Transverse colon (tissue), 4 donors: Measurements from ENCODE around the gene TNS3. TPM values are rescaled to one million over a fixed set of nuclear protein-coding genes. Genes with fewer than 3 reads are reported as not detected.

ENCODE experiments used
- DNase-seq: peaks from one replicate; pipeline ENCODE4 v3.0.0-alpha.2; 2019
- H3K27ac ChIP-seq, 4 donors: fragments of 200-600 bp; sonication (generic); 2 replicates each; pipeline ENCODE4 v1.5.1; 2016 to 2018; ENCODE audit warnings: inconsistent platforms in 4 of 4
- H3K27me3 ChIP-seq: fragments of 200-600 bp; sonication (generic); 2 replicates; pipeline ENCODE4 v1.5.1; 2017; ENCODE audit warnings: inconsistent platforms
- H3K36me3 ChIP-seq, 4 donors: fragments of 200-600 bp; sonication (generic); 2 replicates each; pipeline ENCODE4 v1.5.1; 2017 to 2019; ENCODE audit warnings: inconsistent platforms in 4 of 4
- H3K4me1 ChIP-seq, 4 donors: fragments of 200-600 bp; sonication (generic); 2 replicates each; pipeline ENCODE4 v1.5.1; 2017 to 2020; ENCODE audit warnings: inconsistent platforms in 4 of 4
- H3K4me3 ChIP-seq, 4 donors: fragments of 200-600 bp; sonication (generic); 1 replicate in 1 of 4; 2 replicates in 3 of 4; pipeline versions ENCODE4 v1.5.1 to v1.6.1; 2017 to 2019; ENCODE audit warnings: inconsistent platforms in 4 of 4
- H3K9me3 ChIP-seq, 2 donors: fragments of 200-600 bp; sonication (generic); 2 replicates each; pipeline ENCODE4 v1.5.1; 2017 to 2019; ENCODE audit warnings: inconsistent platforms in 2 of 2
- EP300 ChIP-seq: sonication (generic); formaldehyde crosslinking; IDR thresholded peaks from one replicate; pipeline ENCODE4 v1.6.1; 2017; ENCODE audit warnings: antibody characterized with exemption, low read depth
- POLR2A ChIP-seq: fragments of 450-650 bp; IDR thresholded peaks from one replicate; pipeline ENCODE4 v1.6.1; 2016; ENCODE audit warnings: antibody characterized with exemption, mild to moderate bottlenecking, moderate library complexity
- POLR2AphosphoS5 ChIP-seq, 3 donors: sonication (generic); formaldehyde crosslinking; IDR thresholded peaks; one replicate each; pipeline ENCODE4 v1.6.1; 2016; ENCODE audit warnings: antibody characterized with exemption in 3 of 3
- WGBS, 2 donors: methylation state at CpG; one replicate each; pipeline ENCODE4 v1.1.5; 2018; ENCODE audit warnings: low coverage in 1 of 2; 5-methylcytosine and 5-hydroxymethylcytosine counted together
- in situ Hi-C, 4 donors: fragments of 200-750 bp; cut with MboI; loops; one replicate each; pipeline versions ENCODE4 v1.15.0 to v1.15.1; 2017; ENCODE audit warnings: low sequenced_read_pairs in 3 of 4, low pct_ligation_motif_present in 1 of 4, low pct_unique_long_range_greater_than_20kb in 1 of 4
- intact Hi-C: fragments of 100-400 bp; cut with DNase I; formaldehyde crosslinking; loops from one replicate; pipeline ENCODE4 v1.15.1; 2023; ENCODE audit warnings: low total_unique reads
- total RNA-seq, 4 donors: library from RNA; depleted of rRNA; stranded (reverse); fragments of >200 nt; gene quantifications; one replicate each; pipeline ENCODE4 v1.1.0, GENCODE V29; 2016
- TF ChIP-seq, protein P1 (sequence below), 5 experiments: fragments of 200-600 bp in 3 of 5; fragments of 450-650 bp in 2 of 5; sonication (generic) in 3 of 5; IDR thresholded peaks; 1 replicate in 2 of 5; 2 replicates in 3 of 5; pipeline ENCODE4 v1.5.1; 2016 to 2017; ENCODE audit warnings: antibody characterized with exemption in 5 of 5, inconsistent platforms in 3 of 5, mild to moderate bottlenecking in 2 of 5, moderate library complexity in 1 of 5

Gene TNS3
- total RNA-seq, 4 donors from 2014 or later: 58.5 to 104 (median 72.7) TPM

DNA sequence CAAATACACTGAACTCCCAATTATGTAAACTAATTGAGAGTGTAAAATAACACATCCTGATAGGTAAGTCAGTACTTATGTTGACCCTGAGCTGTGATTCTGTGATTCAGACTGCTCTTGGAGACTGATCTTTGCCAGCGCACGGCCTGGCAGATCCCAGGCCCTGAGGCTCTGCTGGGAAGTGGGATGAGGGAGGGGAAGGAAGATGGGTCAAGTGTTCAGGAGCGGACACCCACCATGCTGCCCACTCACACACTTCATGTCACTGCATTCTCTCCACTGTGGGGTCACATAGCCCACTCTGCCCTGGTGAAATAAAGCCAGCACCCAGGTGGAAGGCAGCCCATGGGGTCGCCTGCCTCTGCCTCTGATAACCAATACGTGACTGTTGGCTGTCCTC is 226.2 kb downstream of the TNS3 start:
- peaks cover 7 to 46% (median 35%) of the 10 kb centered on the region in 4 donors for H3K4me1 ChIP-seq
- no peaks in the 10 kb centered on the region for H3K9me3 ChIP-seq
- H3K36me3 ChIP-seq: no peaks in the 10 kb centered on the region
- H3K27me3 ChIP-seq: no peaks in the 10 kb centered on the region
- H3K4me3 ChIP-seq: no peak overlapping the region
- H3K27ac ChIP-seq: peak overlapping the region; percentile 59 to 75 (median 70)
- in situ Hi-C loops (no loop called here), intact Hi-C loops (no loop called here)
- 88 to 90% methylated on average over 2 to 5 of the region's 5 CpGs for WGBS, 2 donors
- DNase-seq: peak; percentile 7
- TF ChIP-seq POLR2A (no peak), POLR2AphosphoS5 (IDR thresholded peaks at IDR 0.05) (no peak), EP300 (no peak)
- TF ChIP-seq, protein P1, sequence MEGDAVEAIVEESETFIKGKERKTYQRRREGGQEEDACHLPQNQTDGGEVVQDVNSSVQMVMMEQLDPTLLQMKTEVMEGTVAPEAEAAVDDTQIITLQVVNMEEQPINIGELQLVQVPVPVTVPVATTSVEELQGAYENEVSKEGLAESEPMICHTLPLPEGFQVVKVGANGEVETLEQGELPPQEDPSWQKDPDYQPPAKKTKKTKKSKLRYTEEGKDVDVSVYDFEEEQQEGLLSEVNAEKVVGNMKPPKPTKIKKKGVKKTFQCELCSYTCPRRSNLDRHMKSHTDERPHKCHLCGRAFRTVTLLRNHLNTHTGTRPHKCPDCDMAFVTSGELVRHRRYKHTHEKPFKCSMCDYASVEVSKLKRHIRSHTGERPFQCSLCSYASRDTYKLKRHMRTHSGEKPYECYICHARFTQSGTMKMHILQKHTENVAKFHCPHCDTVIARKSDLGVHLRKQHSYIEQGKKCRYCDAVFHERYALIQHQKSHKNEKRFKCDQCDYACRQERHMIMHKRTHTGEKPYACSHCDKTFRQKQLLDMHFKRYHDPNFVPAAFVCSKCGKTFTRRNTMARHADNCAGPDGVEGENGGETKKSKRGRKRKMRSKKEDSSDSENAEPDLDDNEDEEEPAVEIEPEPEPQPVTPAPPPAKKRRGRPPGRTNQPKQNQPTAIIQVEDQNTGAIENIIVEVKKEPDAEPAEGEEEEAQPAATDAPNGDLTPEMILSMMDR (IDR thresholded peaks at IDR 0.05): no peak

DNA sequence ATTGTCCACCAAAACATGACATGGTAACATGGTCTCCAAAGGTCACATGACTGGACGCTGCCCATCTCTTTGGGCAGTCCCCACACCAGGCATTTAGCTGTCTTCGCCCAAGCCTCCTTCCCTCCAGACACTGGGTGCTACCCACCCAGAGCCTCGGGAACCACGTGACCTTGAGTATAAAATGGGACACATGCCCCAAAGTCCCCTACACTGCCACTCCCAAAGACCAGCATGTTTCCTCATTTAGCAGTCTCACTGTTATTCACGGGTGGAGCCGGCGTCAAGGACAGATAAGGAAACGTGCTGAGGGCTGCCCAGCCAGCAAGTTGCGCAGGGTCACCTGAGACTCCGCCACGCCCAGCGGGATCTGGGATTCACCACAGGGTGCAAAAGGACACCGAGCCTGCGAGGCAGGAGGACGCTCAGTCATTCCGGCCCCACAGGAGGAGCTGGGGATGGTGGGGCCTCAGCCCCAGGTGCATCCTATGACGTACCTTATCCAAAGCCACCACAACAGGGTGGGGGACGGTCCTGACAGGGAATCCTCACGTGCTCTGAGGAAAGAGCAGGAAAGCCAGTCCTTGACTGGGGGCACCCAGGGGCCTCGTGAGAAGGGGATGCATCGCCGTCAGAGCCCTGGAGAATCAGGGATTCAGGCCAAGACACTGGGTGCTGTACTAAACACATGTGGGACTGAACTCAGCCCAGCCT is 226.9 kb downstream of the TNS3 start:
- 77% methylated on average over 22 of the region's 22 CpGs; no CpG with 5 or more reads in 1 of the 2 donors for WGBS, 2 donors
- Histone ChIP-seq H3K27ac (peak overlapping the region; percentile 59 to 75 (median 70)), H3K4me1 (peaks cover 7 to 46% (median 35%) of the 10 kb centered on the region in 4 donors), H3K9me3 (no peaks in the 10 kb centered on the region), H3K36me3 (no peaks in the 10 kb centered on the region), H3K4me3 (no peak overlapping the region), H3K27me3 (no peaks in the 10 kb centered on the region)
- TF ChIP-seq POLR2AphosphoS5 (IDR thresholded peaks at IDR 0.05): peak; percentile 79 to 86 (median 81)
- no peak for TF ChIP-seq EP300
- peak; percentile 64 for TF ChIP-seq POLR2A
- TF ChIP-seq, protein P1 (IDR thresholded peaks at IDR 0.05): no peak
- intact Hi-C loops (no loop called here), in situ Hi-C loops (no loop called here)
- peak; percentile 94 for DNase-seq

DNA sequence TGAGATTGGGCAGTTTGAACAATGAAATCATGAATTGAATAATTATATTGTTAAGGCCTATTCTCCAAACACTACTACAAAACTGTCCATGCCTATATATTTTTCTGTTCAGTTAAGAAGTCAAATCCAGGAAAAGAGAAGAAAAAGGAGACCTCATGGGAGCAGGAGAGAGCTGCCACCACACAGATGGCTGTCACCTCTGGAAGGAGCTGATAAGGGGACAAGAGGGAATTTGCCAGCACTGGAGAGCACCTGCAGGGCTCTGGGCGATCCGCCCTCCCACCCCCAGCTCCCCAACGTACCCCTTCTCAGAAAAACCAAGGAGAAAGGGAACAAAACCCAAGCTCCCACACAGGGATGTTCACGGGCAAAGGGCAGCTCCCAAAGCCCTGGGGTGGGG is 227.8 kb downstream of the TNS3 start:
- WGBS, 2 donors: 76% methylated on average over 4 of the region's 4 CpGs; no CpG with 5 or more reads in 1 of the 2 donors
- Histone ChIP-seq H3K4me3 (no peak overlapping the region), H3K4me1 (peaks cover 7 to 46% (median 35%) of the 10 kb centered on the region in 4 donors), H3K27ac (peak overlapping the region; percentile 44 to 72 (median 70)), H3K27me3 (no peaks in the 10 kb centered on the region), H3K36me3 (no peaks in the 10 kb centered on the region), H3K9me3 (no peaks in the 10 kb centered on the region)
- peak; percentile 3 for DNase-seq
- in situ Hi-C loops (no loop called here), intact Hi-C loops (no loop called here)
- TF ChIP-seq POLR2A: no peak
- no peak for TF ChIP-seq POLR2AphosphoS5 (IDR thresholded peaks at IDR 0.05)
- no peak for TF ChIP-seq EP300
- TF ChIP-seq, protein P1 (IDR thresholded peaks at IDR 0.05): no peak

DNA sequence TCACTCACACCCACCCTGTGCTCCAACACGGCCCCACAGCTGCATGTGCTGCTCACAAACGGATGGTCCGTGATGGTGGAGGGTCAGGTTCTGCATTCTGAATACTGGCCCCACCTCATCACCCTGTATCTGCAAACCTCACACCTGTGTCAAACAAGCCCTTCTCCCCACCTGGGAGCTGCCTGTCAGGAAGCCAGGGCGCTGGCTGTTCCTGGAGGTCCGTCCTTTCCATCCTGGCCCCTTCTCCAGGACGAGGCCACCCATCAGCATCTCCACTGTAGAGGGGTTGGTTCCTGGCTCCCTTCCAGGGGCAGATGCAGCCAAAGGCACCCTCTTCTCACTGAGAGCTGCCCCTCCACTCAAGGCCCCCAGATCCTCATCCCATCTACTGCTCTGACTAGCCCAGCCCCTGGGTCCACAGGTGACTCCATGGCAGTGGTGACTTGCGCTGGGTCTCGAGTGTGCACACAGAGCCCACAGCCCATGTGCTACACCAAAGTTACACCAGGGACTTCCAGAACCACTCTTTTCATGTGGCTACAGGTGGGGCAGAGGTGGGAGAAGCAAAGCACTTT is 229.4 kb downstream of the TNS3 start:
- TF ChIP-seq, protein P1 (IDR thresholded peaks at IDR 0.05): no peak
- no peak for TF ChIP-seq EP300
- TF ChIP-seq POLR2A: no peak
- no peak for TF ChIP-seq POLR2AphosphoS5 (IDR thresholded peaks at IDR 0.05)
- peaks cover 7 to 35% (median 28%) of the 10 kb centered on the region in 4 donors for H3K4me1 ChIP-seq
- 84 to 94% methylated on average over 3 to 8 of the region's 8 CpGs for WGBS, 2 donors

More for the DNA sequence above, 229.4 kb downstream of the TNS3 start:
- Histone ChIP-seq H3K9me3 (no peaks in the 10 kb centered on the region), H3K27ac (no peak overlapping the region), H3K36me3 (no peaks in the 10 kb centered on the region), H3K4me3 (no peak overlapping the region), H3K27me3 (no peaks in the 10 kb centered on the region)
- intact Hi-C loops (no loop called here), in situ Hi-C loops (no loop called here)
- peak; percentile 6 for DNase-seq
